Skeletal muscle satellite cell (primary cell): ENCODE data around the gene GALNT9.

Experiments
- H3K27me3 ChIP-seq: 2 replicates; pipeline ENCODE4 v1.7.0; 2013; ENCODE audit warnings: low read length; ENCODE audit not compliant: control insufficient read depth, insufficient read depth
- H3K36me3 ChIP-seq: 2 replicates; pipeline ENCODE4 v1.7.0; 2013; ENCODE audit warnings: mild to moderate bottlenecking, control low read depth, low read length; ENCODE audit not compliant: insufficient read depth
- H3K4me1 ChIP-seq: 2 replicates; pipeline ENCODE4 v1.7.0; 2013; ENCODE audit warnings: low read length; ENCODE audit not compliant: control insufficient read depth, insufficient read depth
- H3K4me2 ChIP-seq: 2 replicates; pipeline ENCODE4 v1.7.0; 2013; ENCODE audit warnings: mild to moderate bottlenecking, low read length
- H3K4me3 ChIP-seq: 2 replicates; pipeline ENCODE4 v1.7.0; 2013; ENCODE audit warnings: low read length
- H3K9ac ChIP-seq: 2 replicates; pipeline ENCODE4 v1.7.0; 2013; ENCODE audit warnings: mild to moderate bottlenecking, low read depth, low read length, moderate library complexity
- H3K9me3 ChIP-seq: replicated peaks from 2 replicates; pipeline ENCODE4 v1.7.0; 2013; ENCODE audit warnings: mild to moderate bottlenecking, control low read depth, low read length

Gene GALNT9

GRCh38 chr12:132276066-132276826 is 53.1 kb downstream of the GALNT9 start:
- Histone ChIP-seq H3K9ac (no peak overlapping the region), H3K4me1 (no peaks in the 10 kb centered on the region), H3K4me2 (no peak overlapping the region), H3K27me3 (peaks cover 76% of the 10 kb centered on the region), H3K4me3 (no peak overlapping the region), H3K9me3 (no peaks in the 10 kb centered on the region), H3K36me3 (no peaks in the 10 kb centered on the region)

GRCh38 chr12:132275631-132276030 is 53.8 kb downstream of the GALNT9 start:
- no peak overlapping the region for H3K4me2 ChIP-seq
- peaks cover 77% of the 10 kb centered on the region for H3K27me3 ChIP-seq
- H3K4me1 ChIP-seq = no peaks in the 10 kb centered on the region
- no peaks in the 10 kb centered on the region for H3K36me3 ChIP-seq
- no peaks in the 10 kb centered on the region for H3K9me3 ChIP-seq
- H3K4me3 ChIP-seq = no peak overlapping the region
- H3K9ac ChIP-seq = no peak overlapping the region

GRCh38 chr12:132275110-132275531 is 54.3 kb downstream of the GALNT9 start:
- H3K4me3 ChIP-seq = no peak overlapping the region
- H3K36me3 ChIP-seq = no peaks in the 10 kb centered on the region
- no peaks in the 10 kb centered on the region for H3K9me3 ChIP-seq
- no peak overlapping the region for H3K9ac ChIP-seq
- peak overlapping the region; percentile 41 for H3K4me2 ChIP-seq
- H3K4me1 ChIP-seq = no peaks in the 10 kb centered on the region
- H3K27me3 ChIP-seq = peaks cover 79% of the 10 kb centered on the region

- no peak overlapping the region for H3K9ac ChIP-seq
- no peak overlapping the region for H3K4me2 ChIP-seq
- no peaks in the 10 kb centered on the region for H3K36me3 ChIP-seq
- peaks cover 79% of the 10 kb centered on the region for H3K27me3 ChIP-seq
- no peaks in the 10 kb centered on the region for H3K9me3 ChIP-seq
- H3K4me3 ChIP-seq = no peak overlapping the region
- no peaks in the 10 kb centered on the region for H3K4me1 ChIP-seq
These were observed 55.4 kb downstream of the GALNT9 start for GRCh38 chr12:132273992-132274334.

- no peaks in the 10 kb centered on the region for H3K36me3 ChIP-seq
- no peak overlapping the region for H3K9ac ChIP-seq
- H3K4me2 ChIP-seq = no peak overlapping the region
- H3K4me3 ChIP-seq = no peak overlapping the region
- H3K9me3 ChIP-seq = no peaks in the 10 kb centered on the region
- no peaks in the 10 kb centered on the region for H3K4me1 ChIP-seq
- peaks cover 80% of the 10 kb centered on the region for H3K27me3 ChIP-seq
These were observed 56.7 kb downstream of the GALNT9 start for GRCh38 chr12:132272711-132273110.

- no peak overlapping the region for H3K4me2 ChIP-seq
- H3K4me3 ChIP-seq = no peak overlapping the region
- no peaks in the 10 kb centered on the region for H3K9me3 ChIP-seq
- H3K9ac ChIP-seq = no peak overlapping the region
- no peaks in the 10 kb centered on the region for H3K4me1 ChIP-seq
- H3K36me3 ChIP-seq = no peaks in the 10 kb centered on the region
- H3K27me3 ChIP-seq = peaks cover 78% of the 10 kb centered on the region
These were observed 57.7 kb downstream of the GALNT9 start for GRCh38 chr12:132271755-132272092.

- no peak overlapping the region for H3K4me2 ChIP-seq
- H3K9me3 ChIP-seq = no peaks in the 10 kb centered on the region
- peaks cover 73% of the 10 kb centered on the region for H3K27me3 ChIP-seq
- H3K36me3 ChIP-seq = no peaks in the 10 kb centered on the region
- H3K4me1 ChIP-seq = no peaks in the 10 kb centered on the region
- H3K9ac ChIP-seq = no peak overlapping the region
- H3K4me3 ChIP-seq = no peak overlapping the region
These were observed 58.2 kb downstream of the GALNT9 start for GRCh38 chr12:132270969-132271754.

GRCh38 chr12:132270516-132270915 is 58.9 kb downstream of the GALNT9 start:
- H3K4me3 ChIP-seq = no peak overlapping the region
- no peak overlapping the region for H3K9ac ChIP-seq
- peaks cover 70% of the 10 kb centered on the region for H3K27me3 ChIP-seq
- H3K4me2 ChIP-seq = no peak overlapping the region
- H3K4me1 ChIP-seq = no peaks in the 10 kb centered on the region
- no peaks in the 10 kb centered on the region for H3K9me3 ChIP-seq
- H3K36me3 ChIP-seq = no peaks in the 10 kb centered on the region

- Histone ChIP-seq H3K4me1 (no peaks in the 10 kb centered on the region), H3K27me3 (peaks cover 62% of the 10 kb centered on the region), H3K4me2 (no peak overlapping the region), H3K9ac (no peak overlapping the region), H3K36me3 (no peaks in the 10 kb centered on the region), H3K4me3 (no peak overlapping the region), H3K9me3 (no peaks in the 10 kb centered on the region)
These were observed 60.0 kb downstream of the GALNT9 start for GRCh38 chr12:132269271-132269968.

- Histone ChIP-seq H3K9ac (no peak overlapping the region), H3K36me3 (no peaks in the 10 kb centered on the region), H3K4me1 (no peaks in the 10 kb centered on the region), H3K9me3 (no peaks in the 10 kb centered on the region), H3K27me3 (peaks cover 57% of the 10 kb centered on the region), H3K4me3 (no peak overlapping the region), H3K4me2 (no peak overlapping the region)
These were observed 60.7 kb downstream of the GALNT9 start for GRCh38 chr12:132268674-132269073.

- no peaks in the 10 kb centered on the region for H3K4me1 ChIP-seq
- no peak overlapping the region for H3K4me2 ChIP-seq
- no peaks in the 10 kb centered on the region for H3K36me3 ChIP-seq
- H3K9ac ChIP-seq = no peak overlapping the region
- no peak overlapping the region for H3K4me3 ChIP-seq
- H3K27me3 ChIP-seq = peaks cover 53% of the 10 kb centered on the region
- no peaks in the 10 kb centered on the region for H3K9me3 ChIP-seq
These were observed 61.5 kb downstream of the GALNT9 start for GRCh38 chr12:132267873-132268272.
